Heart left ventricle (tissue), 13 donors: Measurements from ENCODE around the gene NAALADL1.

Source experiments
- POLR2A ChIP-seq, 2 donors: fragments of 450-650 bp; IDR thresholded peaks; one replicate each; pipeline ENCODE4 v1.6.1; 2017; ENCODE audit warnings: antibody characterized with exemption in 2 of 2, mild to moderate bottlenecking in 2 of 2, moderate library complexity in 2 of 2
- TF ChIP-seq, protein P1 (sequence below), 12 donors: fragments of 200-600 bp; sonication (generic) in 4 of 12; IDR thresholded peaks; one replicate each; pipeline versions ENCODE4 v1.5.0 to v1.8.0; 2018 to 2022; ENCODE audit warnings: antibody characterized with exemption in 12 of 12, mild to moderate bottlenecking in 5 of 12
- donor health status: ischemic (EF 13 %, LVEDD 7.1; RV severe dilation, severe dysfunction).
- donor health status: DM: no; HTN: yes; CAD: no.
- donor health status: DM: no; HTN: no; CAD: no.
- donor health status: ischemic (EF 25% LVEDD 6.9; RV normal size, moderate dysfunction).
- donor health status: ischemic (EF 25% LVEDD 5.7; RV mildly dilated, moderate dysfunction).
- donor health status: ischemic (EF 35%, LVEDD 5.7; RV mildly dilated, moderate dysfunction).
- donor health status: nonischemic (EF 11% LVEDD 7.7; RV severe dilation, severe dysfunction).
- donor health status: DM: yes; HTN: yes; CAD: no.
- donor health status: PGD.
- donor health status: ischemic (EF 29% LVEDD 5.4; RV normal size, mild dysfunction).
- donor health status: nonischemic (EF 23%, LVEDD 6.1; RV moderate dilation, normal function).

DNA sequence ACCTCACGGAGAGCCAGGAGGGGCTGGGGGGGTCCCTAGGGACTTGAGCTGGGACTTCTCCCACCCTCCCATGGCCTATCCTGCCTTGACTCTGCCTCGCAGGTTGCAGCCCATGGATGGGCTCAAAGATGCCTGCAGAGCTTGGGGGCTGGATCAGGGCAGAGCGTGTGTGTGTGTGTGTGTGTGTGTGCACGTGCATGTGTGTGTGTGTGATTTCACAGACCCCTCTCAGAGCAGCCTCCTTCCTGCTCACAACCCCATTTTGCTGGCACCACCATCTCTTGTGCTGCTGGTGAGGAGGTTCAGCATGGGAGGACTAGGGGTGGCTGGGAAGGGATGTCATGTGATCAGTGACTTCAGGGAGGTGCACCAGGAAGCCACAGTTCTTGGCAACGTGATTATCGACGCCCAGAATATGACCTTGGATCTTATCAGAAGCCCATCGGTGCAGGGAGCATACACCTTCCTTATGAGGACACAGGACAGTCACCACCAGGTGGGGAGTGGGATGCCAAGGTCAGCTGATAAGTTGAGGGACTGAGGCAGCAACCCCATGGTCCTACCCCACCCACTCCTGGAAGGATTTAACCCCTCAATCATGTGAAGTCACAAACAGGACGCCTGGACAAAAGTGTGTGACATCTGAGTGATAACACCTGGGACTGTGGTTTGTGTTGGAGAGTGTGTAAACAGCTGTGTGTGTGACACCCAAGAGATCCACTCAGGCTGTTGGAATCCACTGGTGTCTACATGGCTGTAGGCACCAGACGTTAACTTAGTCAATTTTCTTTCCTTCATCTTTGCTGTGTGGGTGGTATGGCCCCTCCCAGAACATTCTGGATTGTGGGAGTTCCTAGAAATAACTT, 1.8 kb upstream of the NAALADL1 start:
- TF ChIP-seq, protein P1, sequence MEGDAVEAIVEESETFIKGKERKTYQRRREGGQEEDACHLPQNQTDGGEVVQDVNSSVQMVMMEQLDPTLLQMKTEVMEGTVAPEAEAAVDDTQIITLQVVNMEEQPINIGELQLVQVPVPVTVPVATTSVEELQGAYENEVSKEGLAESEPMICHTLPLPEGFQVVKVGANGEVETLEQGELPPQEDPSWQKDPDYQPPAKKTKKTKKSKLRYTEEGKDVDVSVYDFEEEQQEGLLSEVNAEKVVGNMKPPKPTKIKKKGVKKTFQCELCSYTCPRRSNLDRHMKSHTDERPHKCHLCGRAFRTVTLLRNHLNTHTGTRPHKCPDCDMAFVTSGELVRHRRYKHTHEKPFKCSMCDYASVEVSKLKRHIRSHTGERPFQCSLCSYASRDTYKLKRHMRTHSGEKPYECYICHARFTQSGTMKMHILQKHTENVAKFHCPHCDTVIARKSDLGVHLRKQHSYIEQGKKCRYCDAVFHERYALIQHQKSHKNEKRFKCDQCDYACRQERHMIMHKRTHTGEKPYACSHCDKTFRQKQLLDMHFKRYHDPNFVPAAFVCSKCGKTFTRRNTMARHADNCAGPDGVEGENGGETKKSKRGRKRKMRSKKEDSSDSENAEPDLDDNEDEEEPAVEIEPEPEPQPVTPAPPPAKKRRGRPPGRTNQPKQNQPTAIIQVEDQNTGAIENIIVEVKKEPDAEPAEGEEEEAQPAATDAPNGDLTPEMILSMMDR (IDR thresholded peaks at IDR 0.05), result no peak
- TF ChIP-seq POLR2A (IDR thresholded peaks at IDR 0.05), result no peak
